ENCODE measurements around the gene IQGAP3.

Gene IQGAP3

GRCh38 chr1:156539818-156540355 lies 32.5 kb downstream of the IQGAP3 start:
- DNase-seq, result no peak

- no peak for DNase-seq
These were observed 33.5 kb downstream of the IQGAP3 start for GRCh38 chr1:156538711-156539440.

GRCh38 chr1:156537027-156537426 lies 35.3 kb downstream of the IQGAP3 start:
- DNase-seq, result no peak

- no peak for DNase-seq
These were observed 37.8 kb downstream of the IQGAP3 start for GRCh38 chr1:156534424-156535060.

GRCh38 chr1:156533568-156534220 lies 38.7 kb downstream of the IQGAP3 start:
- no peak for DNase-seq

- no peak for DNase-seq
These were observed 40.0 kb downstream of the IQGAP3 start for GRCh38 chr1:156532374-156532773.

GRCh38 chr1:156530006-156530405 lies 42.4 kb downstream of the IQGAP3 start:
- no peak for DNase-seq

GRCh38 chr1:156528875-156529425 lies 43.4 kb downstream of the IQGAP3 start:
- DNase-seq, result no peak

GRCh38 chr1:156528231-156528630 lies 44.1 kb downstream of the IQGAP3 start:
- DNase-seq, result no peak

GRCh38 chr1:156527584-156527983 lies 44.8 kb downstream of the IQGAP3 start:
- no peak for DNase-seq

- no peak for DNase-seq
These were observed 46.4 kb downstream of the IQGAP3 start for GRCh38 chr1:156525856-156526489.

GRCh38 chr1:156525071-156525501 lies 47.3 kb downstream of the IQGAP3 start:
- DNase-seq, result no peak

- DNase-seq, result no peak
These were observed 47.9 kb downstream of the IQGAP3 start for GRCh38 chr1:156524481-156524869.

- no peak for DNase-seq
These were observed 48.4 kb downstream of the IQGAP3 start for GRCh38 chr1:156523801-156524480.

- no peak for DNase-seq
These were observed 49.9 kb downstream of the IQGAP3 start for GRCh38 chr1:156522443-156522970.

- no peak for DNase-seq
These were observed 54.6 kb downstream of the IQGAP3 start for GRCh38 chr1:156517748-156518147.

GRCh38 chr1:156516821-156517220 lies 55.5 kb downstream of the IQGAP3 start:
- no peak for DNase-seq

- DNase-seq, result no peak
These were observed 56.4 kb downstream of the IQGAP3 start for GRCh38 chr1:156515956-156516355.

- DNase-seq, result no peak
These were observed 59.2 kb downstream of the IQGAP3 start for GRCh38 chr1:156513185-156513584.

GRCh38 chr1:156511644-156512043 lies 60.7 kb downstream of the IQGAP3 start:
- DNase-seq, result no peak

- DNase-seq, result no peak
These were observed 61.7 kb downstream of the IQGAP3 start for GRCh38 chr1:156510709-156511108.

- DNase-seq, result no peak
These were observed 62.8 kb downstream of the IQGAP3 start for GRCh38 chr1:156509424-156510034.
